Gastroesophageal sphincter (tissue), 4 donors: Measurements from ENCODE around the gene KIRREL3. TPM values are rescaled to one million over a fixed set of nuclear protein-coding genes. Genes with fewer than 3 reads are reported as not detected.

ENCODE experiments used
- ATAC-seq: fragments of 150-250 bp; one replicate; pipeline ENCODE4 v1.9.1; 2016; ENCODE audit warnings: mild to moderate bottlenecking, moderate library complexity
- H3K27ac ChIP-seq, 4 donors: fragments of 200-600 bp; sonication (generic) in 3 of 4; 1 replicate in 3 of 4; 2 replicates in 1 of 4; pipeline ENCODE4 v1.5.1; 2016 to 2019
- H3K27me3 ChIP-seq: fragments of 200-600 bp; sonication (generic); one replicate; pipeline ENCODE4 v1.5.1; 2019
- H3K36me3 ChIP-seq, 2 donors: fragments of 200-600 bp; sonication (generic); one replicate each; pipeline ENCODE4 v1.5.1; 2019; ENCODE audit warnings: control low read depth in 1 of 2
- H3K4me1 ChIP-seq, 3 donors: fragments of 200-600 bp; sonication (generic); 1 replicate in 2 of 3; 2 replicates in 1 of 3; pipeline ENCODE4 v1.5.1; 2016 to 2019; ENCODE audit warnings: control low read depth in 2 of 3
- H3K4me3 ChIP-seq, 2 donors: fragments of 200-600 bp; sonication (generic); one replicate each; pipeline ENCODE4 v1.5.1; 2019; ENCODE audit warnings: mild to moderate bottlenecking in 1 of 2, moderate library complexity in 1 of 2
- H3K9me3 ChIP-seq, 3 donors: fragments of 200-600 bp; sonication (generic); one replicate each; pipeline ENCODE4 v1.5.1; 2017 to 2019; ENCODE audit warnings: control low read depth in 2 of 3
- EP300 ChIP-seq: sonication (generic); formaldehyde crosslinking; IDR thresholded peaks from one replicate; pipeline ENCODE4 v1.6.1; 2017; ENCODE audit warnings: antibody characterized with exemption, mild to moderate bottlenecking
- POLR2A ChIP-seq, 2 donors: fragments of 450-650 bp; IDR thresholded peaks; one replicate each; pipeline ENCODE4 v1.6.1; 2017; ENCODE audit warnings: antibody characterized with exemption in 2 of 2, mild to moderate bottlenecking in 2 of 2, moderate library complexity in 1 of 2
- POLR2AphosphoS5 ChIP-seq: sonication (generic); formaldehyde crosslinking; IDR thresholded peaks from one replicate; pipeline ENCODE4 v1.6.1; 2017; ENCODE audit warnings: antibody characterized with exemption
- whole genome bisulfite sequencing, 2 donors: methylation state at CpG; one replicate each; pipeline ENCODE4 v1.1.5; 2018; ENCODE audit warnings: low coverage in 1 of 2; 5-methylcytosine and 5-hydroxymethylcytosine counted together
- total RNA-seq, 4 donors: library from RNA; depleted of rRNA; stranded (reverse); fragments of >200 nt; gene quantifications; one replicate each; pipeline ENCODE4 v1.1.0, GENCODE V29; 2016
- TF ChIP-seq, protein P1 (sequence below), 4 experiments: fragments of 200-600 bp in 2 of 4; fragments of 450-650 bp in 2 of 4; sonication (generic) in 1 of 4; IDR thresholded peaks; one replicate each; pipeline ENCODE4 v1.5.1; 2017 to 2019; ENCODE audit warnings: antibody characterized with exemption in 4 of 4, mild to moderate bottlenecking in 2 of 4, moderate library complexity in 2 of 4

The KIRREL3 gene
- total RNA-seq, 4 donors from 2014 or later = 0.54 to 3.9 (median 1.4) TPM

DNA sequence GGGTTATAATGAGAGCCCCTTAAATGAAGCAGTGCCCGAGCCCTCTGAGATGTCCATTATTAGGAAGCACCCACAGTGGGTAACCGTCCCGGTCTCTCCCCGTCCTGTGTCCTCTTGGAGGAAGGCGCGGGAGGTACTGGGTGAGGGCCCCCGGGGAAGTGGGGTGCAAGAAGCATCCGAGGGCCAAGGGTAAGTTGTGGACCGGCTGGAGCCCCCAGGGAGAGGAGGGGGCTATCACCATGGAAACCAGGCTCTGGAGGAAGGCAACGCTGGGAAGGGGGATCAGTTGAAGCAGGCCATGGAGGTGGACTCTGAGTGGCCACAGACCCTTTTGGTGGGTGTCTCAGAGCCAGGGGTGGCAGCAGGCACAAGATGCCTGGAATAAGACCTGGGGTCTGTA, 471.5 kb downstream of the KIRREL3 start:
- Histone ChIP-seq H3K9me3 (no peaks in the 10 kb centered on the region), H3K27me3 (peaks cover 60% of the 10 kb centered on the region), H3K27ac (no peak overlapping the region), H3K4me1 (no peaks in the 10 kb centered on the region), H3K36me3 (no peaks in the 10 kb centered on the region), H3K4me3 (no peak overlapping the region)
- no peak for ATAC-seq
- 20% methylated on average over 3 of the region's 10 CpGs; no CpG with 5 or more reads in 1 of the 2 donors for WGBS, 2 donors
- TF ChIP-seq EP300 = no peak
- TF ChIP-seq POLR2A (IDR thresholded peaks at IDR 0.05) = no peak
- TF ChIP-seq, protein P1, sequence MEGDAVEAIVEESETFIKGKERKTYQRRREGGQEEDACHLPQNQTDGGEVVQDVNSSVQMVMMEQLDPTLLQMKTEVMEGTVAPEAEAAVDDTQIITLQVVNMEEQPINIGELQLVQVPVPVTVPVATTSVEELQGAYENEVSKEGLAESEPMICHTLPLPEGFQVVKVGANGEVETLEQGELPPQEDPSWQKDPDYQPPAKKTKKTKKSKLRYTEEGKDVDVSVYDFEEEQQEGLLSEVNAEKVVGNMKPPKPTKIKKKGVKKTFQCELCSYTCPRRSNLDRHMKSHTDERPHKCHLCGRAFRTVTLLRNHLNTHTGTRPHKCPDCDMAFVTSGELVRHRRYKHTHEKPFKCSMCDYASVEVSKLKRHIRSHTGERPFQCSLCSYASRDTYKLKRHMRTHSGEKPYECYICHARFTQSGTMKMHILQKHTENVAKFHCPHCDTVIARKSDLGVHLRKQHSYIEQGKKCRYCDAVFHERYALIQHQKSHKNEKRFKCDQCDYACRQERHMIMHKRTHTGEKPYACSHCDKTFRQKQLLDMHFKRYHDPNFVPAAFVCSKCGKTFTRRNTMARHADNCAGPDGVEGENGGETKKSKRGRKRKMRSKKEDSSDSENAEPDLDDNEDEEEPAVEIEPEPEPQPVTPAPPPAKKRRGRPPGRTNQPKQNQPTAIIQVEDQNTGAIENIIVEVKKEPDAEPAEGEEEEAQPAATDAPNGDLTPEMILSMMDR (IDR thresholded peaks at IDR 0.05) = no peak
- no peak for TF ChIP-seq POLR2AphosphoS5

DNA sequence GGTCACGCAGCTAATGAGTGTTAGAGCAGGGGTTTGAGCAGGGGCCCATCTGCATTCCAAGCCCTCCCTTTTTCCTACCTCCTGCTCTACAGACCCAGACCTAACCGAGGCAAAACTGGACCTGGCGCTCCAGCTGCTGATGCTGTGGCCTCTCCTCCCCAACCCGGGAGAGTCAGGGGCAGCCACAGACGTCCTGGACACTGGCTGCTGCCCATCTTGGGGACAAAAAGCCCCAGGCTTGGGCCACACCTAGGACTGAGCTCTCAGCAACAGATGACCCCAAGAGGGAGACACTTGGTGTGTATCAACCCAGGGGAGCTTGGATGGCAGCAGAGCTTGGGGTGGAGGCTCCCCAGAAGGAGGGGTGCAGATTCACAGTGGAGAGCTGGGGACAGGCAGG, 472.5 kb downstream of the KIRREL3 start:
- Histone ChIP-seq H3K4me1 (no peaks in the 10 kb centered on the region), H3K27me3 (peaks cover 50% of the 10 kb centered on the region), H3K27ac (no peak overlapping the region), H3K36me3 (no peaks in the 10 kb centered on the region), H3K4me3 (no peak overlapping the region), H3K9me3 (no peaks in the 10 kb centered on the region)
- TF ChIP-seq, protein P1 (IDR thresholded peaks at IDR 0.05) = no peak
- TF ChIP-seq POLR2AphosphoS5 (no peak), EP300 (no peak), POLR2A (IDR thresholded peaks at IDR 0.05) (no peak)
- ATAC-seq = no peak
- WGBS, 2 donors = 72% methylated on average over 2 of the region's 5 CpGs; no CpG with 5 or more reads in 1 of the 2 donors

DNA sequence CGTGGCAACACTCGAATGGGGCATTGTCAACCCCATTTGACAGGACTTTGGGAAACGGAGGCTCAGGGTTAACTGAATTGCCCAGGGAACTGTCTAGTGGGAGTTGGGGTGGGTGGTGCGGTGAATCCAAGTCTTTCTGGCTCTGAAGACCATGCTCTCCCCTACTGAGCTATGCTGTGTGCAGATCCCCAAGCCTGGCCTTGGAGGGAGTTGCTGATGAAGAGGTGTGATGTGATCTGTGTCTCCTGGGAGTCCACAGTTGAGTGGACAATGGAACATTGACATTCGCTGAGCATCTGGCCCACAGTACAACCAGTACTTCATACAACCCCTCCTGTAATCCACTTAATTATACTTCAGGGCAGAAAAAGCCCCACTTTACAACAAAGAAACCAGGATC, 472.9 kb downstream of the KIRREL3 start:
- 60 to 78% methylated on average over 3 of the region's 5 CpGs for WGBS, 2 donors
- TF ChIP-seq EP300 (no peak), POLR2AphosphoS5 (no peak), POLR2A (IDR thresholded peaks at IDR 0.05) (no peak)
- TF ChIP-seq, protein P1 (IDR thresholded peaks at IDR 0.05) = no peak
- peaks cover 47% of the 10 kb centered on the region for H3K27me3 ChIP-seq
- no peaks in the 10 kb centered on the region for H3K4me1 ChIP-seq
- H3K4me3 ChIP-seq = no peak overlapping the region
- ATAC-seq = no peak
- H3K9me3 ChIP-seq = no peaks in the 10 kb centered on the region
- H3K27ac ChIP-seq = no peak overlapping the region
- H3K36me3 ChIP-seq = no peaks in the 10 kb centered on the region

DNA sequence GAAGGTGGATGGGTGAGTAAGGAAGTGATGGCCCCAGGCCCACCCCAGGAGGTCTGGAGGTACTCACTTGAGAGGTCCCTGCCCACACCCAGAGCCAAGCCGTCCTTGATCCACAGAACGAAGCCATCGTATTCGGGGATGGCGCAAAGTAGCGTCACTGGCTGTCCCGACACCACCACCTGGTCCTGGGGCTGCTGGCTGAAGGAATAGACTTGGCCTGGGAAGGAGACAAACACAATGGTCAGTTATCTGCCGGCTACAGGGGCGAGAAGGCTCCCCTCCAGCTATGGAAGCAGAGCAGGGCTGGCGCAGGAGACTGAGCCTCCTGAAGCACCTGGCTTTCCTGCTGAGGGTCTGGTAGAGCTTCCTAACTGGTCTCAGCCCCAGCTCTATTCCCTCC, 474.1 kb downstream of the KIRREL3 start:
- H3K4me1 ChIP-seq = no peaks in the 10 kb centered on the region
- 0 to 92% methylated on average over 1 to 4 of the region's 10 CpGs for WGBS, 2 donors

DNA sequence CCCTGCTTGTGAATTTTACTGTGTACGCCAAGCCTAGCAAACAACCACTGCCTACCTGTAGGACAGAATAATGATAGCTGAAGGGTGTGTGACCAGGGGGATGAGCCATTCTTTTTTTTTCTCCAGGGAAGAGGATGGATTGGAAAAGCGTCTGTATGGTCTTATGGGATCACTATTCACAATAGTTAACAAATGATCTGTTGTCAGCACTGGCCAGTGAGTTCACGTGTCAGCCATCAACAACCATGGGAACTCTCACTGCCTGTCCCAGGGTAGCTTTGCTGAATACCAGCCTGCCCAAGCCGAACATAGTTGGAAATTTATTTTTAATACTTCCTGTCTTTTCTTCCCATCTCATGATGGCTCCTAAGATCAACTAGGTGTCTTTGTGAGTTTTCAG, 474.9 kb downstream of the KIRREL3 start:
- no peaks in the 10 kb centered on the region for H3K9me3 ChIP-seq
- no peak overlapping the region for H3K27ac ChIP-seq
- H3K4me3 ChIP-seq = no peak overlapping the region
- ATAC-seq = no peak
- TF ChIP-seq, protein P1 (IDR thresholded peaks at IDR 0.05) = no peak
- TF ChIP-seq POLR2AphosphoS5 (no peak), POLR2A (IDR thresholded peaks at IDR 0.05) (no peak), EP300 (no peak)
- H3K4me1 ChIP-seq = no peaks in the 10 kb centered on the region
- no peaks in the 10 kb centered on the region for H3K36me3 ChIP-seq
- 29 to 59% methylated on average over 3 to 4 of the region's 4 CpGs for WGBS, 2 donors
- H3K27me3 ChIP-seq = peaks cover 35% of the 10 kb centered on the region

More for the DNA sequence above, 474.1 kb downstream of the KIRREL3 start:
- Histone ChIP-seq H3K4me3 (no peak overlapping the region), H3K27me3 (peaks cover 37% of the 10 kb centered on the region), H3K27ac (no peak overlapping the region), H3K36me3 (no peaks in the 10 kb centered on the region), H3K9me3 (no peaks in the 10 kb centered on the region)
- TF ChIP-seq, protein P1 (IDR thresholded peaks at IDR 0.05) = no peak
- TF ChIP-seq POLR2A (IDR thresholded peaks at IDR 0.05) (no peak), EP300 (no peak), POLR2AphosphoS5 (no peak)
- no peak for ATAC-seq
